UCSD-AML1 (cell line): ENCODE measurements around the gene ALDH3A1.
"Not testable (repeated sequence)": the region's sequence is repeated elsewhere in the genome, so short reads cannot be mapped to it uniquely, and the experiment has no call there.

Source experiments
- DNase-seq: peaks from one replicate; lab custom pipeline; 2025; ENCODE audit not compliant: unreplicated experiment; lab: John Stamatoyannopoulos, UW

The ALDH3A1 gene

DNA sequence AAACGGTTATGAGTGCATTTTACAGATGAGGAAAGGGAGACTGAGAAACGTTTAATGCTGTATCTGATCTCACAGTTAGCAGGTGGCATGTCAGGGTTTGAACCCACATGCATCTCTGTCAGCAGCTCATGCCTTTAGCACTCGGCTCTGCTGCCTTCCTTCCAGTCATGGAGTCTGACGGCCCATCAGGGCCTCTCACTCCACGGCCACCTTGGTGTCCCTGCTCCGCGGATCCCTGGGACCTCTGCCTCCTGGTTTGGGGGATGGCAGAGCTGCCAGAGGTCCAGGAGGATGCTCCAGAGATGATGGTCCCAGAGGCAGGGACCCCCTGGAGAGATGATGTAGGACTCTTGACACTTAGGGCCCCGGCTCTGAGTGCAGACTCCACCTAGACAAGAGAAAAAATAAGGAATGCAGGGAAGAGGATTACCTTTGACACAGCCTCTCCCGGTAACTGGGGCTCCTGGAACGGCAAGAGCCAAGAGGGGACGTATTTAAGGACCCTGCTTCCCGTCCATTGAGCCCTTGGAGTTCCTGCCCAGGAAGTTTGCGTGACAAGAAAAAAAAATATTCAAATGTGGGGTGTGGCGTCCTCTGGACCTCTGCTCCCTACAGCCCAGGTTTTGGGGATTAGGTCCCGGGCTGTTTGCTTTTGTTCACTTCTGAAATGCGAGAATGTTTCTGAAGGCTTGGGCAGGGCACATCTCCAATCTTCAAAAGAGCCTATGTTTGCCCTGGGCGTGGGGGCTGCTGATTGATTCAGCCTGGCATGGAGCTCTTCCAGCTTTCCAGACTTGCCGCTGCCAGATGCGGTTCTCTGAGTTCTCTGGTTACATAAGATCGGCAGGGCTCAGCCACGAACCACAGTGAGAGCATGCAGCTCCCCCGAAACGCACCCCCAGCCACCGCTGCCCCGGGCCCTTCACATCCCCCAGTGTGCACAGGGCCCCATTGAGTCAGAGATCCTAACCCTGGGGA, at the start of gene ALDH3A1:
Gene ALDH3A1, minus strand, starts transcription at position 470 of the 978 bp plus-strand sequence. CDS start 3,169 bp downstream, outside the sequence.
- no peak for DNase-seq

DNA sequence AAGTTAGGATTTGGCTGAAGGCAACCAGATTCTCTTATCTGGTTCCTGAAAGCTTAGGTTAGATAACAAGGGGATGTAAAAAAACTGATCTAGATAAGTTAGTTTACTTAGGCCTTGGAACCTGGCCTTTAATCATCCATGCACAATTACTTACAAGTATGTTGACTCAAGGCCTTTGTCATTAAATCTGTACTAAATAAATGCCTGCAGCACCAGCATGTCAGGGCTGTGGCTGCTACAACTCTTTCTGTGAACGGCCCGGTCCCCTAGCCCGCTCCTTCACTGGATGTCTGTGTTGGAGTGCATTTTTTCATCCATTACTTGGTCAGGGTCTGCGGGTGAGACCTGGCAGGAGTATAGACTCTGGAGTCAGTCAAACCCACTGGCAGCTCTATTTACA, 48.4 kb upstream of the ALDH3A1 start:
- DNase-seq: no peak

DNA sequence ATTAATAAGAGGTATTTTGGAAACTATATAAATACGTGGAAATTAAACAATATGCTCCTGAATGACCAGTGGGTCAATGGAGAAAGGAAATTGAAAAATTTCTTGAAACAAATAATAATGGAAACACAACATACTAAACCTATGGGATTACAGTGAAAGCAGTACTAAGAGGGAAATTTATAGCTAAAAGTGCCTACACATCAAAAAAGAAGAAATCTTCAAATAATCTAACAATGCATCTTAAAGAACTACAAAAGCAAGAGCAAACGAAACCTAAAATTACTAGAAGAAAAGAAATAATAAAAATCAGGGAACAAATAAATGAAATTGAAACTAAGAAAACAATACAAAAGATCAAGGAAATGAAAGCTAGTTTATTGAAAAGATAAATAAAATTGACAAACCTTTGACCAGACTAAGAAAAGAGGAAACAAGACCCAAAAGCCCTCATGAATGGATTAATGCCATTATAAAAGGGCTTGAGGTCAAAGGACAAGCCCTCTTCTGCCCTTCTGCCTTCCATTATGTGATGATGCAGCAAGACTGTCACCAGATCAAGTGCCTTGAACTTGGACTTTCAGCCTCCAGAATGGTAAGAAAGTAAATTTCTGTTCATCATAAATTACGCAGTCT, 43.9 kb upstream of the ALDH3A1 start:
- no peak for DNase-seq

GRCh38 chr17:19787733-19788357, 39.7 kb upstream of the ALDH3A1 start:
- no peak for DNase-seq

DNA sequence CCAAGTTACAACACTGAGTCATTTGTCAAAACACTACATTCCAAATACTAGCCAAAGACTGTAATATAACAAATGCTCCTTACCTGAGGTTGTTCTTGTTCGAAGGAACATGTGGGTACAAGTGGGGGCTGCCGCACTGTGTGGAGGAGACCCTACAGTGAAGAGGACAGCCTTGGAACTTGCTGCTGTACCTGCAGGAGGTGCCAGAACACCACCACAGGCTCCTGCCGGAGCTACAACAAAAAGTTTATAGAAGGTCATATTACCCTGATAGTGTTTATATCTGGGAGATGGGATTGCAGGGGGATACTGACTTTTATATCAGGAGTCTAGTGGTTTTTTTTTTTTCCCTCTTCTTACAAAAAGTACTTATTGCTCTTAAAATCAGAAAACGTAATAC, 37.8 kb upstream of the ALDH3A1 start:
- no peak for DNase-seq

- no peak for DNase-seq
Observed at GRCh38 chr17:19781488-19782458, 33.7 kb upstream of the ALDH3A1 start.

GRCh38 chr17:19780846-19781245, 32.7 kb upstream of the ALDH3A1 start:
- no peak for DNase-seq

DNA sequence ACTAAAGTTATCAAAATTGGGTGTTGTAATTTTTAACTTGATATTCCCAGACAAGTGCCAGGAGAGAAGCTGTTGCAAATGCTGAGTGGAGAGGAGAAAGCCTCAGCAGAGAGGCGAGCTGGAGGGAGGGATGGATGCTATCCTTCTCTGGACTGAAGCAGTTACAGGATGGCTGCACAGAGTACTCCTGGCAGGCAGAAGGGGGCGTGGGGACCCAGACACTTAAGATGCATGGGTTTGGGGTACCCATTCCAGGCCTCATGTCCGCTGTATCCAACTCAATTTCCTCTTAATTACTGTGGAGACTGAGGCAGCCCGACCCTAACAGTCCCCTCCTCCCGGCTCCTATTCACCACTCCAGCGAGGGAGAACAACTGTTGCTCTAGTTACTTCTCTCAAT, 25.4 kb upstream of the ALDH3A1 start:
- no peak for DNase-seq

DNA sequence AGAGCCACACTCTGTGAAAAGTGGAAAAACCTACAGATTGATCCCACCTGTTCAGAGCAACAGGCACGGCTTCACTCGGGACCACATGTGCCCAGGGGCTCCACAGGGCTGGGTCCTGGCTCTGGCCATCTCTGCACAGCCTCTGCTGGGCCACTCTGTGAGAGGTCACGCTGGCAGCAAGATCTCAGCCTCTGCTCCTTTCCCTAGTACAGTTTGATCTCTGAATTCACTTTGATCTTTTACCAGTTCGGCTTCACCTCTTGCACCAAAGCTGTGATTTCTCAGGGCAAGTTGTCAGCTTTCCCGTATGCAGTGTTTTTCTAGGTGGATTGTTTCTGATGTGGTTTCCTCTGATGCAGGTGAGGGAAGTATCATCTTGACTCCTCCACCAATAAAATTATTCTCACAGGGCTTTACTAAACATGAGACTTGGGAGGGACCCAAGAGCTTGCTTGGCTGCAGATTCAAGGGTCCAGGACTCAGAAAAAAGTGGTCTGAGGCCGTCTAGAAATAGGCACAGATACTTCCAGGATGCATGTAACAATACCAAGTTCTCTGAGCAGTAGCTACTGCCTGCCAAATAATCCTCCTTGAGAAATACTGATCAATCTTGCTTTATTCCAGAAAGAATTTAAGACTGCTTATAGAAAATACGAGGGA, 24.0 kb upstream of the ALDH3A1 start:
- no peak for DNase-seq

DNA sequence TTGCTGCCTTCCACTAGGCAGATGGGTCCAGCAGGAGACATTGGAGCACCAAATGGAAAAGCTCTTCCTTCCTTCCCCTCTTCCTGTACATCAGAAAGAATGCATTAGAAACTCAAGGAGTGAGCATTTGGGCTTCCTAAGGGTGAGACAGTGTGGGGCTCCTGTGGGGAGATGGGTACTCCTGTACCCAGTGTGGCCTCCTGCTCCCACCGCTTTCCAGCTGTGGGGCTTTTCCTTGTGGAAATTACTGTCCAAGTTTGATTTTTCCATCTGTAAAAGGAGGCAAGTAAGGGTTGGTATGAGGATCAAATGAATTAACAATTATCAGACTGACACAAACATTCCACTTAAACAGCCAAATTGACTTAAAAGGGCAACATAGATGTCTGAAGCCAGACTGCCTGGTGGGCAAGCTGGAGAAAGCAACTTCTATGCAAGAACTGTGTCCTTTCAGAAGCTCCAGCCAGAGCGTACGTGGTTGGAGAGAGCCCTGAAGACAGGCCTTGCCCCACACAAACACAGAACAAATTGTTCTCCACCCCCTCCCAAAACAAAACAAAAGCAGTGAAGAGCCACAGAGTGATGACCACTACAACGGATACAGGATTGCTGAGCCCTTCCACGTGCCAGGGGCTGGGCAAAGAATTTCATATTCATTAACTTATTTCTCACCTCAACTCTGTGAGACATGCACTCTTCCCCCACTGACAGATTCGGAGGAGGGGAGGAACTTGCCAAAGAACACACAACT, 23.1 kb upstream of the ALDH3A1 start:
- no peak for DNase-seq

DNA sequence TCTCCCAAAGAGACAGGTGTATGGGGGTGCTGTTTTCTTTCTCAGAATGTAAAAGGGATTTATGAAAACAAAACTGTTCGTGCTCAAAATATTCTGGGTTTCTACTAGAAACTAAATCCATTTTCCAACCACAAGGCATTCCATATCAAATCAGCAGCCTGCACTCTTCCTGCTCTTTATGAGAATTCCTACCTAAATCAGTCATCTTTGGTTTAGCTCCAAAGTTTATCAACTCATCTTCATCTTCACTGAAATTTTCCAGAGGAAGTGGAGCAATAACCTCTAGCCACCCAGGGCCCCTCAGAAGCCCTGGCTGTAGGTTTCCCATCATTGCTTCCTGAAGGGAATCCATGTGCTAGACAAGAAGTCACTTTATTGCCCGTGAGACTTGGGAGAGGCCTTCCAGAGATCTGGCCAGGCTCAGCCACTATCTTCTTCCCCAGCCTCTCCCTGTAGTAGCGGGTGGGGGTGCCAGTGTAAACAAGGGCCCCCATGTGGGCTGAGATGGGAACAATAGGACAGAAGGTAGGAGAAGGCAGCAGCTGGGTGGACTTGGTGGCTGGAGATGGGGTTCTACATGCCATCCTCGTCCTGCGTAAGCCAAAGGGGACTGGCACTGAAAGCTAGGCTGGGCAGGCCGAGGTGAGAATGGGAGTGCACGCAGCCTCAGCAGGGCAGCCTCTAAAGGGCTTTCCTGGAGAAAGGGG, 22.0 kb upstream of the ALDH3A1 start:
- no peak for DNase-seq

DNA sequence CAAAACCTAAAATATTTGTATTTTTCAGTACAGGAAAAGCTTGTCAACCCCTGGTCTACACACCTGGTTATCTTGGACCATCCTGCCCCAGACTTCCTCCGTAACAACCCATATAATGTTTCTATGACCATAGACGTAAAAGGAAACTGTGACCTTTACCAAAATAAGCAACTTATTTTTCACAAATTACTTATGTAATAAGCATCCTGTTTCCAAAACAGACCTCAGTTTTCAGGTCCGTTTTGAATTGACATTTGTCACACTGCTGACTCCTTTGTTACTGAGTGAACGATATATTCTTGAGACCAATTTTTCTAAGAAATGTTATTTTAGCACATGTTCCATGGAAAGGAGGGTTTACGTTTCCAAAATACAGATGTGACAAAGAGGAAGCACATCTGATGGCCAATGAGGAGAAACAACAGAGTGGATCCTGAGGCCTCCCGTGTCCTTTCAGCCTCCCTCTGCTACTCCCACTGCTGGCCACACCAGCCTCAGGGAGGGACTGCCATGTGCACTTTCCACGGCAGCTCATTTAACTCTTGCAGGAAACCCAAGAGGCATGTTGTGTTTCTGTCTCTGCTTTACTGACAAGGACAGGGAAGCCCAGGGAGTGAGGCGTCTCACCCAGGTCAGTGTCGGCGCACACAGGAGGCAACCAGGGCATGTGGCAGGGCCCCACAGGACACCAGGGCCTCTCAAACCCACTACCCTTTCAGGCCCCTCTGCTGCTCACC, 20.1 kb upstream of the ALDH3A1 start:
- no peak for DNase-seq

DNA sequence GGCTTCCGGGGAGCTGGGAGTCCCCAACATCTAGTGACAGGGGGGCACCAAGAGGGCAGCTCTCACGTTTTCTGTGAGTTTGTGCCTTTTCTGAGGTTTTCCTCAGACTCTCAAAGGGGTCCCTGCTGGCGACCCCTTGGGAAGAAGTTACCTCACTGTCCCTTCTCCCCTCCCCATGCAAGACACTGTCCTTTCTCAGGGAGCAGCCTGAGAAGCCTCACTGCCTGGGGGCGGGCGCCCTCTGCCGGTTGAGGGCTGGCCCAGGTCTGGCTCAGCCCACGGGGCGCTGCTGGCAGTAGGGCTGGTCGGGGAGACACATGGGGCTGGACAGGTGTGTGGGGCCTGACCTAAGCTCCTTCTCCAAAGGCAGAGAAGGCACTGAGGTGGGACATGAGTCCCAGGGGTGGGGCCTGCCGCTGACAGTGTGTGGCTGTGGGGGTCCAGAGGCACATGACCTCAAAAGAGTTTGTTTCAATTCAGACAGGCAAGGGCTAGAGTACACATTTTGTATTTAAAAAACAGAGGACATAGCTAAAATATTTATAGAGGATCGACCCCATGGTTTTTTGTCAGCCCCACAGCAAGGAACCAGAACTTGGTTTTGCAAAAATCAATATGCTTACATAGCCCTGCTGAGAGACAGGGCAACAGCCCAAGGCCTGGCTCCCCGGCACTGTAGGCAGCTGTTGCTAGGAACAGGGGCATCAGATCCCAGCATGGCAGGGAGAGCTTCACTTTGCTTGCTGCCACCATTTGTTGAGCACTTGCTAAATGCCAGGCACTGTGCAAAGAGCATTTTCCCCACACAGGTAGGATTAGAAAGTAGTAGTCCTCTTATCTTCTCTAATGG, 18.5 kb upstream of the ALDH3A1 start:
- peak; percentile 71 for DNase-seq

DNA sequence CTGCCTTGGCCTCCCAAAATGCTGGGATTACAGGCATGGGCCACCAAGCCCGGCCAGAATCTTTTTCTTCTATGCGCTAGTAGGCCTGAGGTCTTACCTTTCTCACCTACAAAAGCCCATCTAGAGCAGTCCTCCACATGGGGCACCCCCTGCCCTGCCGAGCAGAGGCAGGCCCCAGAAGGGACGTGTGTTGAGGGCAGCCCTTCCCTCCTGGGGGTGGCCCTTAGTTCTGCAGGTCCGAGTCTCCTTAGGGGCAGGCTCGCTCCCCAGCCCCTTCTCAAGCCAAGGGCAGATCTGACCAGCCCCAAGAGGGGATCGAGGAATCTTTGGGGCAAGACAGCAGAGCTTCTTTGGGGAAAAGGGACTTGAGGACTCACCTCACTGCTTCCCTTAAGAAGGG, 17.9 kb upstream of the ALDH3A1 start:
- DNase-seq: no peak

DNA sequence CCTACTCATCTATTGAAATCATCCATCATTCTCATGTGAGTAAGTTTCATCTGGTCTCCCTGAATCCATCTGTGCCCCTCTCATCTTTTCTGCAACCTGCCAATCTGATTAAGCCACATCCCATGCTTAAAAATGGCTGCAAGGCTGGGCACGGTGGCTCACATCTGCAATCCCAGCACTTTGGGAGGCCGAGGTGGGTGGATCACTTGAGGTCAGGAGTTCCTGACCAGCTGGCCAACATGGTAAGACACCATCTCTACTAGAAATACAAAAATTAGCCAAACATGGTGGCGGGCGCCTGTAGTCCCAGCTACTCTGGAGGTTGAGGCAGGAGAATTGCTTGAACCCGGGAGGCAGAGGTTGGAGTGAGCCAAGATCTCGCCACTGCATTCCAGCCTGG, 15.9 kb upstream of the ALDH3A1 start:
- DNase-seq: not testable (repeated sequence)

- DNase-seq: no peak
Observed at GRCh38 chr17:19763416-19763815, 15.3 kb upstream of the ALDH3A1 start.

DNA sequence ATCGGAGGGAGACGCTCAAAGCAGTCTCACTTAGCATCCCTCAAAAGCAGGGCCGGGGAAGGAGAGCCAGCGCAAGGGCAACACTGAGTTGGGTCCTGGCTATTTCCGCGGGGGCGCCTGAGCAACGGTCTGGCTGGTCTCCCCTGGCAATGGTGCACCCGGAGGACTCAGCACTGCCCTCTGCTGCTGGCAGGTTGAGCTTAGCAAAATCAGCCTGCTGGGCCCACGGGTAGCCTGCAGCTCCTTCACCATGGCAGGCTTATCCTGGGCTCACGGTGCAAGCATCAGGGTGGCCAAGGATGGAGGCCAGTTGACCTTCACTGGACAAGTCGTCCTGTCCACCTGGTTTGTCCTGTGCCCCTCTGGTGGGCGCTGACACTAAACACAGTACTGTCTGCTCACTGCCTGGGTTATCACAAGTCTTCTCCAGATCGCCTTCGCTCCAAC, 14.4 kb upstream of the ALDH3A1 start:
- peak; percentile 47 for DNase-seq
